Fibroblast of villous mesenchyme (primary cell): ENCODE results near the gene CDH4. TPM values are rescaled to one million over a fixed set of nuclear protein-coding genes. Genes with fewer than 3 reads are reported as not detected.

Experiments used
- DNase-seq: peaks from one replicate; pipeline ENCODE4 v3.0.0-alpha.2; 2010; ENCODE audit warnings: low read depth
- H3K4me3 ChIP-seq: 2 replicates; pipeline ENCODE4 v1.5.1; 2011; ENCODE audit warnings: low read depth, mild to moderate bottlenecking, low read length
- total RNA-seq: library from RNA; depleted of rRNA; stranded (reverse); fragments of >200 nt; gene quantifications from 2 replicates; pipeline ENCODE4 v1.2.3, GENCODE V29; 2012
- TF ChIP-seq, protein P1 (sequence below): IDR thresholded peaks from 2 replicates; pipeline ENCODE4 v1.5.1; 2012; ENCODE audit warnings: low read depth, mild to moderate bottlenecking, low read length; ENCODE audit not compliant: insufficient read depth

The CDH4 gene
- total RNA-seq, 1 donor: 1.7 TPM

- DNase-seq: no peak
- H3K4me3 ChIP-seq: no peak overlapping the region
- TF ChIP-seq, protein P1, sequence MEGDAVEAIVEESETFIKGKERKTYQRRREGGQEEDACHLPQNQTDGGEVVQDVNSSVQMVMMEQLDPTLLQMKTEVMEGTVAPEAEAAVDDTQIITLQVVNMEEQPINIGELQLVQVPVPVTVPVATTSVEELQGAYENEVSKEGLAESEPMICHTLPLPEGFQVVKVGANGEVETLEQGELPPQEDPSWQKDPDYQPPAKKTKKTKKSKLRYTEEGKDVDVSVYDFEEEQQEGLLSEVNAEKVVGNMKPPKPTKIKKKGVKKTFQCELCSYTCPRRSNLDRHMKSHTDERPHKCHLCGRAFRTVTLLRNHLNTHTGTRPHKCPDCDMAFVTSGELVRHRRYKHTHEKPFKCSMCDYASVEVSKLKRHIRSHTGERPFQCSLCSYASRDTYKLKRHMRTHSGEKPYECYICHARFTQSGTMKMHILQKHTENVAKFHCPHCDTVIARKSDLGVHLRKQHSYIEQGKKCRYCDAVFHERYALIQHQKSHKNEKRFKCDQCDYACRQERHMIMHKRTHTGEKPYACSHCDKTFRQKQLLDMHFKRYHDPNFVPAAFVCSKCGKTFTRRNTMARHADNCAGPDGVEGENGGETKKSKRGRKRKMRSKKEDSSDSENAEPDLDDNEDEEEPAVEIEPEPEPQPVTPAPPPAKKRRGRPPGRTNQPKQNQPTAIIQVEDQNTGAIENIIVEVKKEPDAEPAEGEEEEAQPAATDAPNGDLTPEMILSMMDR: no peak
Measured at GRCh38 chr20:61986762-61987321, 734.8 kb downstream of the CDH4 start.

DNA sequence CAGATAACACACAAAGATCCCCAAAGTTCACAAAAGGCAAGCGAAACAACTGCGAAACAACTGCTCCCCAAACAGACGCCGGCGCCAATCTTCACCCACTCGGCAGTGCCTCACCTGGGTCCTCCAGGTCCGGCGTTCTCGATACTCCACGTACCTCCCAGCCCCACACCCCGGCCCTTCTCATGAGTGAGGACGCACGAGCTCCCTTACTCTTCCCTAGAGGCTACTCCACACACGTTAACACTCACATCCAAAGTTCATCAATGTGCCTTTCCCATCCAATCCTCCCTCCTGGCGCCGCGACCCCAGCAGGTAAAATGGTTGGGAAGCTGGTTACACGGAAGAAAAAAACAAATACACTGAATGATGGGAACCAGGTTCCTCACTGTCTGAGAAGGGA is 736.6 kb downstream of the CDH4 start:
- DNase-seq: no peak
- no peak overlapping the region for H3K4me3 ChIP-seq

DNA sequence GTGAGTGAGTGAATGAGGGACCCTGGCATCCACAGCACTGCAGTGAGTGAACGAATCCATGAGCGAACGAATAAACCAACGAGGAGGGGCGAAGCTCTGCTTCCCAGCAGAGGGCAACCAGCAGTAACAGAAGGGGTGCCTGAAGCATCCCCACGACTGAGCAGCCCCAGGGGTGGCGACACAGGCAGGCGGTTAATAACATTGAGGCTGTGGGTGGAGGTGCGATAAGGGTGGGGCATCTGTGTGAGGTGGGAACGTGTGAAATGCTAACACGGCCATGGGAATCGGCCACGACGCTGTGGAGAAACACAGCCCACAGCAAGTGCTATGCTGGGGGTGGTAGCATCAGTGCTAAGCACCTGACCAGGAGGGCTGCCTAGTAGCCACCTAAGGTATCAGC is 737.7 kb downstream of the CDH4 start:
- TF ChIP-seq, protein P1: no peak
- no peak for DNase-seq
- no peak overlapping the region for H3K4me3 ChIP-seq

More for the DNA sequence above, 736.6 kb downstream of the CDH4 start:
- TF ChIP-seq, protein P1: no peak
